HG03159 (cell line): ENCODE measurements around the gene TRIP12.
"Not testable (repeated sequence)": the region's sequence is repeated elsewhere in the genome, so short reads cannot be mapped to it uniquely, and the experiment has no call there.

ENCODE experiments used
- ATAC-seq: cut with Tn5 transposase; IDR thresholded peaks from one replicate; pipeline ENCODE4 v1.9.1; 2021; ENCODE audit warnings: mild to moderate bottlenecking, moderate library complexity; ENCODE audit not compliant: unreplicated experiment

The TRIP12 gene

DNA sequence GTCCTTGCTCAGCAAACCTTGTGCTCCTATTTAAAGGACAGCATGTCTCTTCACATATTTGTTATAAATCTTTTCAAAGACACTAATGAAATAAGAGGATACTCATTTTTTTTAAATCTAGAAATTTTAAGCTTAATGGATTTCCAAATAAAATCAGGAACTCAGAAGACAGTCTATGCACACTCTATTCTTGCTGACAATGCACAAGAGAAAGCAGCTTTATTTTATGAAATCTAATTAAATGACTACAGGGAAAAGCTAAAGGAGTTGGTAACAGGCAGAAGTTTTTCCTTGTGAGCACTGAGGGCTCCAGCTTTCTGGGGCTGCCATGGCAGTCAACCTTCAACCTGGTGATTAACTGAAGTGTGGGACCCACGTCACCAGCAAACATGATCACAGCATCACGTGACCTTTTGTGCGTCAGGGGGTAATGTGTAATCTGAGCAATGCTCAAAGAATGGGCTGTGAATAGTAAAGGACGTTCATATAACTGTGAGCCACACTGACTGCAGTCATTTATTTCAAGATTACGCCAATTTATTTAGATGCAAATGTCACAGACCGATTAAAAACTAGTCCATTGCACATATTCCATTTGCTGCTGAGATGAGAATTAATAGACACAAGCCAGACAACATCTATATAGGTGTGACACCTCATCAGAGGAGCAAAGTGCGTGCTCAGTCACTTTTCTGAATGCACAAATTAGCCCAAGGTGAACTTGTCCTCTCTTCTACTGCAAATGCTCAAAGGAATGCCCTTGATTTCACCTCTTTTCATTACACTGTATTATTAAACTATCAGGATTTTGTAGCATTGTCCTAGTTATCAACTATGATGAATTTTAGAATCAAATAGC lies 195.9 kb downstream of the TRIP12 start:
- no peak for ATAC-seq

DNA sequence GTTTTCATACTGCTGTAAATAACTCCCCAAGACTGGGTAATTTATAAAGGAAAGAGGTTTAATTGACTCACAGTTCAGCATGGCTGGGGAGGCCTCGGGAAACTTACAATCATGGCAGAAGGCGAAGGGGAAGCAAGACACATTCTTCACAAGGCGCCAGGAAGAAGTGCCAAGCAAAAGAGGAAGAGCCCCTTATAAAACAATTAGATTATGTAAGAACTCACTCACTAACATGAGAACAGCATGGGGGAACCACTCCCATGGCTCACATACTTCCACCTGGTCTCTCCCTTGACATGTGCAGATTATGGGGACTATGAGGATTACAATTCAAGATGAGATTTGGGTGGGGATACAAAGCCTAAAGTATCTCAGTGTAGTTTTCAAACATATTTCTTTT lies 198.6 kb downstream of the TRIP12 start:
- not testable (repeated sequence) for ATAC-seq

GRCh38 chr2:229719926-229720647 lies 201.7 kb downstream of the TRIP12 start:
- no peak for ATAC-seq

- ATAC-seq, result no peak
Observed at GRCh38 chr2:229718057-229718456, 203.8 kb downstream of the TRIP12 start.

GRCh38 chr2:229715895-229716507 lies 205.8 kb downstream of the TRIP12 start:
- no peak for ATAC-seq

- peak; percentile 32 for ATAC-seq
Observed at GRCh38 chr2:229714736-229715541, 206.9 kb downstream of the TRIP12 start.

DNA sequence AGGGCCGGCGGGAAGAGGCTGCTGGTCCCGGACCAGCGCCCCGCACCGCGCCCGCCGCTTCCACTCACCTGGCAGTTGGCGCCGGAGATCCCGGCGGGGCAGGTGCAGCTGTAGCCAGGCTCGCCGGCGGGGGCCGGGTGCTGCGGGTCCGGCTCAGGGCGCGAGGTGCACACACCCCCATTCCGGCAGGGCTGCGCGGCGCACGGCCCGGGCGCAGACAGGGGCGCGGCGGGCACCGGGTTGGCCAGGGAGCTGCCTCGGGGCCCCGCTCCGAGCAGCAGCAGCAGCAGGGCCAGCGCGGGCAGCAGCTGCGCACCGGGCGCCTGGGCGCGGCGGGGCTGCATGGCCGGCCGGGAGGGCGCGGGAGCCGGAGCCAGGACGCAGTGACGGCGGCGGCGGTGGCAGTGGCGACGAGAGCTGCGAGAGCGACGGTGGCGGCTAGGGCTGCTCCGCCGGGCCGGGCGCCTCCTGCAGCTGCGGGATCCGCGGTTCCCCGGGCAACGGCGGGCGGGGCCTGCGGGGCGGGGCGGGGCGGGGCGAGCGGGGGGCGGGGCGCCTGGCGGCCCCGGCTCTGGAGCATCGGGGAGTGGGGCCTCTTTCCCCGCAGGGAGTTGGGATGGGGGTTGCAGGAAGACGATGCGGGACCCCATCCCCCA lies 207.6 kb downstream of the TRIP12 start, which contains the start of gene DNER:
Gene DNER (minus strand): TSS at position 476 of the 656 bp plus-strand sequence. CDS start 132 bp downstream, at position 344.
- ATAC-seq, result peak; percentile 83
